Neural cell (in vitro differentiated cells): ENCODE data around the gene HCCS.

Experiments
- CTCF ChIP-seq: fragments of 450-650 bp; IDR thresholded peaks from 2 replicates; pipeline ENCODE4 v1.5.1; 2014; ENCODE audit warnings: antibody characterized with exemption, mild to moderate bottlenecking, moderate library complexity; ENCODE audit not compliant: poor library complexity, severe bottlenecking
- EP300 ChIP-seq: fragments of 450-650 bp; conservative IDR thresholded peaks from 2 replicates; pipeline ENCODE4 v1.6.1; 2014; ENCODE audit warnings: antibody characterized with exemption, mild to moderate bottlenecking, moderate library complexity; ENCODE audit not compliant: poor library complexity, severe bottlenecking
- EZH2 ChIP-seq: fragments of 200-600, 300-800 bp; shearing (Covaris generic), sonication (generic); IDR thresholded peaks from 2 replicates; pipeline ENCODE4 v1.6.1; 2014; ENCODE audit warnings: antibody characterized with exemption, low read length, borderline replicate concordance, mild to moderate bottlenecking; ENCODE audit not compliant: insufficient read depth, poor library complexity, severe bottlenecking
- MXI1 ChIP-seq: fragments of 450-650 bp; conservative IDR thresholded peaks from 2 replicates; pipeline ENCODE4 v1.6.1; 2014; ENCODE audit warnings: antibody characterized with exemption, mild to moderate bottlenecking; ENCODE audit not compliant: poor library complexity, severe bottlenecking
- RAD21 ChIP-seq: fragments of 450-650 bp; conservative IDR thresholded peaks from 2 replicates; pipeline ENCODE4 v1.6.1; 2014; ENCODE audit warnings: antibody characterized with exemption, mild to moderate bottlenecking, moderate library complexity
- TAF1 ChIP-seq: IDR thresholded peaks from 2 replicates; pipeline ENCODE4 v1.6.1; 2012; ENCODE audit warnings: low read depth

GRCh38 chrX:11137543-11138139 is 26.5 kb downstream of the HCCS start:
- peak; percentile 62 for TF ChIP-seq CTCF
- TF ChIP-seq EP300: no peak
- no peak for TF ChIP-seq TAF1
- no peak for TF ChIP-seq MXI1
- TF ChIP-seq RAD21: peak; percentile 47
- TF ChIP-seq EZH2: no peak
